H9 (cell line): ENCODE results near the gene TMEM239. TPM values are rescaled to one million over a fixed set of nuclear protein-coding genes. Genes with fewer than 3 reads are reported as not detected.

ENCODE experiments used
- DNase-seq: peaks from one replicate; pipeline ENCODE4 v3.0.0-alpha.2; 2017
- H2AFZ ChIP-seq: one replicate; pipeline ENCODE4 v1.6.1; 2013; ENCODE audit warnings: mild to moderate bottlenecking, low read length, control low read depth, moderate library complexity
- H2AK5ac ChIP-seq: 2 replicates; pipeline ENCODE4 v1.6.1; 2013; ENCODE audit warnings: low read length, control low read depth, mixed read lengths; ENCODE audit not compliant: insufficient read length
- H2BK120ac ChIP-seq: one replicate; pipeline ENCODE4 v1.6.1; 2013; ENCODE audit warnings: low read depth, mild to moderate bottlenecking, low read length, control low read depth, inconsistent platforms; ENCODE audit not compliant: poor library complexity, severe bottlenecking
- H2BK12ac ChIP-seq: 2 replicates; pipeline ENCODE4 v1.6.1; 2013; ENCODE audit warnings: low read length, control low read depth, mixed read lengths, low read depth; ENCODE audit not compliant: insufficient read length
- H2BK15ac ChIP-seq: 2 replicates; pipeline ENCODE4 v1.6.1; 2013; ENCODE audit warnings: low read depth, low read length, control low read depth
- H2BK20ac ChIP-seq: one replicate; pipeline ENCODE4 v1.6.1; 2013; ENCODE audit warnings: low read depth, mild to moderate bottlenecking, low read length, control low read depth, inconsistent platforms; ENCODE audit not compliant: poor library complexity, severe bottlenecking
- H2BK5ac ChIP-seq: 2 replicates; pipeline ENCODE4 v1.6.1; 2013; ENCODE audit warnings: low read length, control low read depth, mixed read lengths; ENCODE audit not compliant: insufficient read length
- H3K14ac ChIP-seq: 2 replicates; pipeline ENCODE4 v1.6.1; 2013; ENCODE audit warnings: low read length, control low read depth; ENCODE audit not compliant: insufficient read depth
- H3K18ac ChIP-seq: 2 replicates; pipeline ENCODE4 v1.6.1; 2013; ENCODE audit warnings: low read depth, mild to moderate bottlenecking, mixed read lengths, low read length, control low read depth; ENCODE audit not compliant: insufficient read length
- H3K23ac ChIP-seq: 2 replicates; pipeline ENCODE4 v1.6.1; 2013; ENCODE audit warnings: low read length, control low read depth, mixed read lengths, low read depth; ENCODE audit not compliant: insufficient read length
- H3K23me2 ChIP-seq: 2 replicates; pipeline ENCODE4 v1.6.1; 2013; ENCODE audit warnings: low read depth, mild to moderate bottlenecking, mixed read lengths, low read length, control low read depth; ENCODE audit not compliant: insufficient read length, poor library complexity, severe bottlenecking
- H3K27ac ChIP-seq: 2 replicates; pipeline ENCODE4 v1.5.1; 2013; ENCODE audit warnings: low read length, control low read depth, mixed read lengths, low read depth; ENCODE audit not compliant: insufficient read length
- H3K27me3 ChIP-seq: 2 replicates; pipeline ENCODE4 v1.6.1; 2013; ENCODE audit warnings: low read length, control low read depth, inconsistent platforms; ENCODE audit not compliant: insufficient read depth
- H3K4ac ChIP-seq: 2 replicates; pipeline ENCODE4 v1.6.1; 2013; ENCODE audit warnings: low read depth, mild to moderate bottlenecking, control low read depth, inconsistent platforms, low read length, moderate library complexity
- H3K4me1 ChIP-seq: 2 replicates; pipeline ENCODE4 v1.6.1; 2013; ENCODE audit warnings: low read length, control low read depth, inconsistent platforms; ENCODE audit not compliant: insufficient read depth
- H3K4me2 ChIP-seq: 2 replicates; pipeline ENCODE4 v1.6.1; 2013; ENCODE audit warnings: low read length, control low read depth, mixed read lengths; ENCODE audit not compliant: insufficient read length, insufficient read depth
- H3K56ac ChIP-seq: 2 replicates; pipeline ENCODE4 v1.6.1; 2013; ENCODE audit warnings: low read depth, mild to moderate bottlenecking, mixed read lengths, low read length, control low read depth; ENCODE audit not compliant: insufficient read length
- H3K79me1 ChIP-seq: 2 replicates; pipeline ENCODE4 v1.6.1; 2013; ENCODE audit warnings: low read depth, mild to moderate bottlenecking, moderate library complexity, low read length, control low read depth, inconsistent platforms; ENCODE audit not compliant: insufficient read depth, poor library complexity, severe bottlenecking
- H3K79me2 ChIP-seq: 2 replicates; pipeline ENCODE4 v1.6.1; 2013; ENCODE audit warnings: low read length, control low read depth, inconsistent platforms; ENCODE audit not compliant: insufficient read depth
- H3K9ac ChIP-seq: 2 replicates; pipeline ENCODE4 v1.6.1; 2013; ENCODE audit warnings: low read length, control low read depth, mixed read lengths; ENCODE audit not compliant: insufficient read length; ENCODE audit errors: extremely low read depth
- H3K9me3 ChIP-seq: one replicate; pipeline ENCODE4 v1.6.1; 2013; ENCODE audit warnings: low read depth, low read length, inconsistent platforms; ENCODE audit not compliant: control insufficient read depth
- H3T11ph ChIP-seq: one replicate; pipeline ENCODE4 v1.6.1; 2013; ENCODE audit warnings: mild to moderate bottlenecking, low read length, control low read depth, inconsistent platforms
- H4K20me1 ChIP-seq: one replicate; pipeline ENCODE4 v1.6.1; 2013; ENCODE audit not compliant: control insufficient read depth, insufficient read length, insufficient read depth
- H4K5ac ChIP-seq: 2 replicates; pipeline ENCODE4 v1.6.1; 2013; ENCODE audit warnings: low read depth, mild to moderate bottlenecking, mixed read lengths, low read length, control low read depth; ENCODE audit not compliant: insufficient read length
- H4K8ac ChIP-seq: replicated peaks from 2 replicates; pipeline ENCODE4 v1.6.1; 2013; ENCODE audit warnings: low read length, control low read depth, mixed read lengths, low read depth; ENCODE audit not compliant: insufficient read length
- H4K91ac ChIP-seq: 2 replicates; pipeline ENCODE4 v1.6.1; 2013; ENCODE audit warnings: low read depth, mild to moderate bottlenecking, moderate library complexity, mixed read lengths, low read length, control low read depth; ENCODE audit not compliant: insufficient read length
- H3K27ac Mint-ChIP-seq, 3 experiments: 2 replicates in 2 of 3; 3 replicates in 1 of 3; pipeline ENCODE4 v1.8.0; 2020 to 2021; ENCODE audit warnings: mixed read lengths in 3 of 3, mild to moderate bottlenecking in 1 of 3, moderate library complexity in 1 of 3
- H3K27me3 Mint-ChIP-seq: 2 replicates; pipeline ENCODE4 v1.8.0; 2021; ENCODE audit warnings: low read depth, mild to moderate bottlenecking, moderate library complexity, mixed read lengths
- H3K36me3 Mint-ChIP-seq, 3 experiments: 2 replicates in 2 of 3; 3 replicates in 1 of 3; pipeline ENCODE4 v1.8.0; 2020 to 2021; ENCODE audit warnings: low read depth in 3 of 3, mixed read lengths in 3 of 3; ENCODE audit not compliant: insufficient read depth in 1 of 3
- H3K4me1 Mint-ChIP-seq, 2 experiments: 2 replicates each; pipeline ENCODE4 v1.8.0; 2020; ENCODE audit warnings: mixed read lengths in 2 of 2
- H3K4me3 Mint-ChIP-seq, 2 experiments: 2 replicates in 1 of 2; 3 replicates in 1 of 2; pipeline ENCODE4 v1.8.0; 2020 to 2021; ENCODE audit warnings: mild to moderate bottlenecking in 2 of 2, mixed read lengths in 2 of 2, moderate library complexity in 1 of 2
- H3K9me3 Mint-ChIP-seq, 2 experiments: 2 replicates in 1 of 2; 3 replicates in 1 of 2; pipeline ENCODE4 v1.8.0; 2020; ENCODE audit warnings: mild to moderate bottlenecking in 2 of 2, mixed read lengths in 2 of 2, moderate library complexity in 1 of 2
- WGBS: extraction: QIAGEN DNeasy Blood & Tissue Kit; methylation state at CpG from one replicate; pipeline ENCODE4 v1.1.7; 2013; ENCODE audit warnings: missing lambda C conversion rate, low lambda C conversion rate, mixed read lengths; ENCODE audit not compliant: insufficient read length; ENCODE audit errors: extremely low coverage; 5-methylcytosine and 5-hydroxymethylcytosine counted together
- total RNA-seq: library from RNA; stranded (reverse); gene quantifications from 2 replicates; pipeline ENCODE4 v1.2.1, GENCODE V29; 2021
- TF ChIP-seq, protein P1 (sequence below): fragments of 200-600 bp; sonication (generic); conservative IDR thresholded peaks from 3 replicates; pipeline ENCODE4 v1.8.0; 2021; ENCODE audit warnings: antibody characterized with exemption, mild to moderate bottlenecking

TMEM239 gene
- total RNA-seq, 1 experiment from 2014 or later, result not detected

GRCh38 chr20:2793471-2793870 is 22.7 kb upstream of the TMEM239 start:
- no peak overlapping the region for H2AFZ ChIP-seq
- TF ChIP-seq, protein P1, sequence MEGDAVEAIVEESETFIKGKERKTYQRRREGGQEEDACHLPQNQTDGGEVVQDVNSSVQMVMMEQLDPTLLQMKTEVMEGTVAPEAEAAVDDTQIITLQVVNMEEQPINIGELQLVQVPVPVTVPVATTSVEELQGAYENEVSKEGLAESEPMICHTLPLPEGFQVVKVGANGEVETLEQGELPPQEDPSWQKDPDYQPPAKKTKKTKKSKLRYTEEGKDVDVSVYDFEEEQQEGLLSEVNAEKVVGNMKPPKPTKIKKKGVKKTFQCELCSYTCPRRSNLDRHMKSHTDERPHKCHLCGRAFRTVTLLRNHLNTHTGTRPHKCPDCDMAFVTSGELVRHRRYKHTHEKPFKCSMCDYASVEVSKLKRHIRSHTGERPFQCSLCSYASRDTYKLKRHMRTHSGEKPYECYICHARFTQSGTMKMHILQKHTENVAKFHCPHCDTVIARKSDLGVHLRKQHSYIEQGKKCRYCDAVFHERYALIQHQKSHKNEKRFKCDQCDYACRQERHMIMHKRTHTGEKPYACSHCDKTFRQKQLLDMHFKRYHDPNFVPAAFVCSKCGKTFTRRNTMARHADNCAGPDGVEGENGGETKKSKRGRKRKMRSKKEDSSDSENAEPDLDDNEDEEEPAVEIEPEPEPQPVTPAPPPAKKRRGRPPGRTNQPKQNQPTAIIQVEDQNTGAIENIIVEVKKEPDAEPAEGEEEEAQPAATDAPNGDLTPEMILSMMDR, result no peak
- H3K27me3 ChIP-seq, result no peaks in the 10 kb centered on the region
- no peak overlapping the region for H2BK12ac ChIP-seq
- no peak overlapping the region for H2BK120ac ChIP-seq
- no peaks in the 10 kb centered on the region for H4K20me1 ChIP-seq
- H2BK5ac ChIP-seq, result no peak overlapping the region
- no peak overlapping the region for H3K4me3 Mint-ChIP-seq
- H3K9me3 ChIP-seq, result no peaks in the 10 kb centered on the region
- no peak overlapping the region for H3T11ph ChIP-seq
- H3K4me1 ChIP-seq, result no peaks in the 10 kb centered on the region
- peaks cover 0 to 3% of the 10 kb centered on the region in 2 experiments; a peak in 1 of 5 replicates for H3K9me3 Mint-ChIP-seq
- no peak overlapping the region for H3K18ac ChIP-seq
- H3K79me1 ChIP-seq, result no peaks in the 10 kb centered on the region
- H2BK20ac ChIP-seq, result no peak overlapping the region
- H3K4me1 Mint-ChIP-seq, result no peaks in the 10 kb centered on the region
- H3K9ac ChIP-seq, result no peak overlapping the region
- H3K27ac Mint-ChIP-seq, result no peak overlapping the region; a peak in 1 of 7 replicates
- WGBS, result no CpG with 5 or more reads among the region's 6 CpGs
- no peak overlapping the region for H3K4me2 ChIP-seq
- DNase-seq, result no peak
- H2AK5ac ChIP-seq, result no peak overlapping the region
- H4K91ac ChIP-seq, result no peak overlapping the region
- H4K8ac ChIP-seq, result no peak overlapping the region
- H3K27me3 Mint-ChIP-seq, result peaks cover 13% of the 10 kb centered on the region
- no peaks in the 10 kb centered on the region for H3K23me2 ChIP-seq
- H3K14ac ChIP-seq, result no peak overlapping the region
- H2BK15ac ChIP-seq, result no peak overlapping the region
- peaks cover 22 to 50% (median 33%) of the 10 kb centered on the region in 3 experiments for H3K36me3 Mint-ChIP-seq
- no peaks in the 10 kb centered on the region for H3K79me2 ChIP-seq
- no peak overlapping the region for H3K23ac ChIP-seq
- H3K27ac ChIP-seq, result no peak overlapping the region
- no peak overlapping the region for H4K5ac ChIP-seq
- H3K56ac ChIP-seq, result no peak overlapping the region
- H3K4ac ChIP-seq, result no peak overlapping the region
